Loucy (cell line): ENCODE data around the gene ALK.

Experiments used
- H2AFZ ChIP-seq: fragments of 200-600 bp; sonication (generic); 2 replicates; pipeline ENCODE4 v1.6.0; 2016; ENCODE audit warnings: antibody characterized with exemption, mild to moderate bottlenecking, low read length, moderate library complexity
- H3F3A ChIP-seq: fragments of 200-600 bp; 2 replicates; pipeline ENCODE4 v1.6.0; 2016; ENCODE audit warnings: antibody characterized with exemption, low read depth, mild to moderate bottlenecking
- H3K27me3 ChIP-seq: fragments of 200-600 bp; sonication (generic); 2 replicates; pipeline ENCODE4 v1.6.1; 2014; ENCODE audit warnings: low read length, mild to moderate bottlenecking; ENCODE audit not compliant: insufficient read depth, poor library complexity, severe bottlenecking
- H3K36me3 ChIP-seq: fragments of 200-600 bp; sonication (generic); 2 replicates; pipeline ENCODE4 v1.6.1; 2016; ENCODE audit warnings: low read length; ENCODE audit not compliant: insufficient read depth
- H3K4me1 ChIP-seq: fragments of 200-600 bp; sonication (generic); 2 replicates; pipeline ENCODE4 v1.5.1; 2014; ENCODE audit warnings: low read length, mild to moderate bottlenecking; ENCODE audit not compliant: insufficient read depth, poor library complexity, severe bottlenecking
- H3K4me2 ChIP-seq: fragments of 200-600 bp; sonication (generic); 2 replicates; pipeline ENCODE4 v1.6.0; 2014; ENCODE audit warnings: antibody characterized with exemption, low read length, low read depth, mild to moderate bottlenecking; ENCODE audit not compliant: poor library complexity, severe bottlenecking
- H3K4me3 ChIP-seq: fragments of 200-600 bp; sonication (generic); 2 replicates; pipeline ENCODE4 v1.5.1; 2014; ENCODE audit warnings: low read length, mild to moderate bottlenecking, mixed read lengths; ENCODE audit not compliant: poor library complexity, severe bottlenecking
- H3K79me2 ChIP-seq: fragments of 200-600 bp; sonication (generic); 2 replicates; pipeline ENCODE4 v1.6.1; 2014; ENCODE audit warnings: low read length; ENCODE audit not compliant: insufficient read depth
- H3K9ac ChIP-seq: fragments of 200-600 bp; sonication (generic); 2 replicates; pipeline ENCODE4 v1.6.0; 2014; ENCODE audit warnings: mild to moderate bottlenecking, low read depth, low read length, moderate library complexity; ENCODE audit not compliant: poor library complexity, severe bottlenecking
- H3K9me2 ChIP-seq: fragments of 200-600 bp; sonication (generic); replicated peaks from 2 replicates; pipeline ENCODE4 v1.6.1; 2016; ENCODE audit warnings: low read depth, low read length, mixed read lengths
- H3K9me3 ChIP-seq: fragments of 200-600 bp; sonication (generic); 2 replicates; pipeline ENCODE4 v1.6.1; 2014; ENCODE audit warnings: mild to moderate bottlenecking, antibody characterized with exemption, low read length, low read depth; ENCODE audit not compliant: insufficient read depth
- H4K20me1 ChIP-seq: fragments of 200-600 bp; sonication (generic); 2 replicates; pipeline ENCODE4 v1.6.0; 2014; ENCODE audit warnings: antibody characterized with exemption, low read length, mild to moderate bottlenecking; ENCODE audit not compliant: insufficient read depth, poor library complexity, severe bottlenecking
- EZH2phosphoT487 ChIP-seq: fragments of 200-600 bp; IDR thresholded peaks from 2 replicates; pipeline ENCODE4 v1.6.1; 2018; ENCODE audit warnings: antibody characterized with exemption, mild to moderate bottlenecking, moderate library complexity, borderline replicate concordance
- TF ChIP-seq, protein P1 (sequence below): fragments of 200-600 bp; sonication (generic); conservative IDR thresholded peaks from 2 replicates; pipeline ENCODE4 v1.5.1; 2014; ENCODE audit warnings: mild to moderate bottlenecking, antibody characterized with exemption, low read length

Gene ALK

DNA sequence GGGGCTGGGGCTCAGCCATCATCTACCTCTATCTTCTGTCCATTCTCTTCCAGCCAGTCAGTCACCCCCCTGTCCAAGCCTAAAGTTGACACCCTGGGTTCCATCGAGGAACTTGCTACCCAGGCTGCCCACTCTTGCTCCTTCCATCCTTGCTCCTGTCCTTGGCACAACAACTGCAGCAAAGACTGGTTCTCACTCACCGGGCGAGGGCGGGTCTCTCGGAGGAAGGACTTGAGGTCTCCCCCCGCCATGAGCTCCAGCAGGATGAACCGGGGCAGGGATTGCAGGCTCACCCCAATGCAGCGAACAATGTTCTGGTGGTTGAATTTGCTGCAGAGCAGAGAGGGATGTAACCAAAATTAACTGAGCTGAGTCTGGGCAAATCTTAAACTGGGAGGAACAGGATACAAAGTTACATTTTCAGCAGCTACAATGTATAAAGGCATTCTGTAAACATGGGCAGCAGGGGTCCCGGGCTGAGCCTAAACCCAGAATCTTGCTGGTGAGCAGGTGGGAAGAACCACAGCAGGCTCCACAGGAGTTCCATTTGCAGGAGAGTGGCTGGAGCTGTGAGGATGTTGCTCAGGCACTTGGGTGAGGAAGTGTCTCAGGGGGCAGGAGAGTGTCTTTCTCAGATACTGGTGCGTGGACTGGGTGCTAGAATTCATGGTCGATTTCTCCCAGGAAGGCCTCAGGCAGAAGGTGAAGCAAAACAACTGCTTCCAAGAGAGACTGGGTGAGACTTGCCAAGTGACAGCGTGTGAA, 700.7 kb downstream of the ALK start:
- Histone ChIP-seq H3K27me3 (no peaks in the 10 kb centered on the region), H2AFZ (no peak overlapping the region), H3K9me3 (no peaks in the 10 kb centered on the region), H3K4me1 (no peaks in the 10 kb centered on the region), H3K79me2 (no peaks in the 10 kb centered on the region), H3K4me2 (no peak overlapping the region), H3K9ac (no peak overlapping the region), H3F3A (no peaks in the 10 kb centered on the region), H3K4me3 (no peak overlapping the region), H3K9me2 (no peaks in the 10 kb centered on the region), H4K20me1 (no peaks in the 10 kb centered on the region), H3K36me3 (no peaks in the 10 kb centered on the region)
- TF ChIP-seq, protein P1, sequence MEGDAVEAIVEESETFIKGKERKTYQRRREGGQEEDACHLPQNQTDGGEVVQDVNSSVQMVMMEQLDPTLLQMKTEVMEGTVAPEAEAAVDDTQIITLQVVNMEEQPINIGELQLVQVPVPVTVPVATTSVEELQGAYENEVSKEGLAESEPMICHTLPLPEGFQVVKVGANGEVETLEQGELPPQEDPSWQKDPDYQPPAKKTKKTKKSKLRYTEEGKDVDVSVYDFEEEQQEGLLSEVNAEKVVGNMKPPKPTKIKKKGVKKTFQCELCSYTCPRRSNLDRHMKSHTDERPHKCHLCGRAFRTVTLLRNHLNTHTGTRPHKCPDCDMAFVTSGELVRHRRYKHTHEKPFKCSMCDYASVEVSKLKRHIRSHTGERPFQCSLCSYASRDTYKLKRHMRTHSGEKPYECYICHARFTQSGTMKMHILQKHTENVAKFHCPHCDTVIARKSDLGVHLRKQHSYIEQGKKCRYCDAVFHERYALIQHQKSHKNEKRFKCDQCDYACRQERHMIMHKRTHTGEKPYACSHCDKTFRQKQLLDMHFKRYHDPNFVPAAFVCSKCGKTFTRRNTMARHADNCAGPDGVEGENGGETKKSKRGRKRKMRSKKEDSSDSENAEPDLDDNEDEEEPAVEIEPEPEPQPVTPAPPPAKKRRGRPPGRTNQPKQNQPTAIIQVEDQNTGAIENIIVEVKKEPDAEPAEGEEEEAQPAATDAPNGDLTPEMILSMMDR = no peak

DNA sequence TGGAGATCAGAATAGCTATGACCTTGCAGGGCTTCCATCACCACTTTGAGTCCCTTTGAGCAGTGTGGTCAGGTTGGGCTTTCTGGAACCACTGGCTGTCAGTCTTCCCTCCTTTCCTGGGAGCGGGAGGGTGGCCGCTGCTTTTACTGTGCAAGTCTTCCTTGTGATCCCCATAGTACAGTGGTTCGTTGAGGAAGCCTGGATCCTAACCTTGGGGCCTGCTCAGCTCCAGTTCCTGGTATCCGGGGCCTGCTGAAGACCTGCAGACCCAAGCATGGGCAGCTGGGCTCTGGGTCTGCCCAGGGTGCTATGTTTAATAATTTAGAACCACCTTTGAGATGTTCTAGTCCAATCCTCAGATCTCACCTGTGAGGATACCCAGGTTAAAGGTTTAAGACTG, 702.0 kb downstream of the ALK start:
- no peak overlapping the region for H3K4me3 ChIP-seq

DNA sequence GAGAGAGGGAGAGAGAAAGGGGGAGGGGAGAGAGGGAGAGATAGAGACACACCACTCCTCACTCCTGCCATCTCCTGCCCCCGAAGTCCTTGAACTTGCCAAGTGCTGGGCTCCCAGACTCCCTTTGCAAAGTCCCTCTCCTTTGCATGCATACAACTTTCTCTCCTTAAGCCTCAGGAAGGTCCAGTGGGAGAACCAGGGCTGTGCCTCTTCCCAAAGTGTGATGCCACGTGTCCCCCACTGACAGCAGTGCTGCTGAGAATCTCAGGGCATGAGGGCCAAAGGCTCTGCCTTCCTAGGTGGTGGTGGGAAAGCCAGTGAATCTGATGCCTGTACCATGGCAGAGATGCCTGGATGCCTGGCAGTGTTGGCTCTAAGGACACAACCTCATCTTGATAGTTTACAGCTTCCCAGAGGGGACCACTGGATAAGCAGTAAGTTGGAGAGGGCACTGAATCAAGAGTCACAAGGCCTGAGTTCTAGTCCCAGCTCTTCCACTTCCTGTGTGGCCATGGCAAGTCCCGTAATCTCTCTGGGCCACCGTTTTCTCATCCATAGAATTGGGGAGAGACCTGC, 702.7 kb downstream of the ALK start:
- Histone ChIP-seq H3K9me2 (no peaks in the 10 kb centered on the region), H3K9ac (no peak overlapping the region), H3K4me2 (no peak overlapping the region), H2AFZ (no peak overlapping the region), H3K4me3 (no peak overlapping the region), H3K79me2 (no peaks in the 10 kb centered on the region), H3F3A (no peaks in the 10 kb centered on the region), H3K9me3 (no peaks in the 10 kb centered on the region), H4K20me1 (no peaks in the 10 kb centered on the region), H3K27me3 (no peaks in the 10 kb centered on the region), H3K36me3 (no peaks in the 10 kb centered on the region), H3K4me1 (no peaks in the 10 kb centered on the region)
- TF ChIP-seq EZH2phosphoT487 = no peak
- TF ChIP-seq, protein P1 = no peak

More for the DNA sequence above, 702.0 kb downstream of the ALK start:
- Histone ChIP-seq H3K36me3 (no peaks in the 10 kb centered on the region), H3K4me1 (no peaks in the 10 kb centered on the region), H3K9me3 (no peaks in the 10 kb centered on the region), H3K27me3 (no peaks in the 10 kb centered on the region), H3F3A (no peaks in the 10 kb centered on the region), H4K20me1 (no peaks in the 10 kb centered on the region), H3K4me2 (no peak overlapping the region), H3K79me2 (no peaks in the 10 kb centered on the region), H2AFZ (no peak overlapping the region), H3K9me2 (no peaks in the 10 kb centered on the region), H3K9ac (no peak overlapping the region)
- TF ChIP-seq EZH2phosphoT487 = no peak
- TF ChIP-seq, protein P1 = no peak
